HepG2 (cell line): ENCODE results near the gene ITGA7. TPM values are rescaled to one million over a fixed set of nuclear protein-coding genes. Genes with fewer than 3 reads are reported as not detected.

ENCODE experiments used
- ATAC-seq: fragments of 200-7000 bp; cut with Tn5 transposase; 3 replicates; pipeline ENCODE4 v1.9.1; 2020; ENCODE audit warnings: mild to moderate bottlenecking, moderate library complexity
- BruUV-seq: library from RNA; stranded (reverse); fragments of 400-500 nt; replicated peaks from 2 replicates; lab custom pipeline; 2021; lab: Mats Ljungman, UMichigan
- CTCF ChIA-PET: fragments of 300-600 bp; formaldehyde crosslinking; extraction: SDS; loops from one replicate; lab custom pipeline; 2021; ENCODE audit warnings: low total read pairs, inconsistent platforms, low intra/inter-chr PET ratio; lab: Yijun Ruan, JAX
- POLR2A ChIA-PET: fragments of 350-600 bp; sonication (Branson Sonifier 250); formaldehyde crosslinking; loops from one replicate; lab custom pipeline; 2020; ENCODE audit warnings: antibody characterized with exemption, inconsistent platforms; lab: Yijun Ruan, JAX
- DNase-seq: peaks from one replicate; pipeline ENCODE4 v3.0.0-alpha.2; 2015; ENCODE audit warnings: low spot score
- FAIRE-seq: peaks from 3 replicates; lab custom pipeline; 2011; peaks lifted over from hg19 to GRCh38; lab: Jason Lieb, UNC
- H2AFZ ChIP-seq: one replicate; pipeline ENCODE4 v1.6.1; 2011; ENCODE audit warnings: low read length, inconsistent platforms
- H3K27ac ChIP-seq: fragments of 300-600 bp; 3 replicates; pipeline ENCODE4 v1.8.0; 2011; ENCODE audit warnings: mixed run types, mild to moderate bottlenecking, mixed read lengths, low read length, inconsistent platforms; ENCODE audit not compliant: insufficient read depth; ENCODE audit errors: extremely low read length
- H3K27me3 ChIP-seq, 2 experiments: fragments of 200-600 bp in 1 of 2; 2 replicates in 1 of 2; 3 replicates in 1 of 2; pipeline versions ENCODE4 v1.6.0 to v1.8.0; 2011; ENCODE audit warnings: low read length in 2 of 2, mild to moderate bottlenecking in 2 of 2, moderate library complexity in 2 of 2, inconsistent platforms in 1 of 2; ENCODE audit not compliant: insufficient read depth in 2 of 2, control insufficient read depth in 1 of 2
- H3K36me3 ChIP-seq, 2 experiments: fragments of 200-600 bp in 1 of 2; replicated peaks in 1 of 2; 2 replicates in 1 of 2; 3 replicates in 1 of 2; pipeline versions ENCODE4 v1.5.1 to v1.8.0; 2011; ENCODE audit warnings: low read length in 2 of 2, inconsistent platforms in 1 of 2; ENCODE audit not compliant: insufficient read depth in 2 of 2, control insufficient read depth in 1 of 2
- H3K4me1 ChIP-seq: 2 replicates; pipeline ENCODE4 v1.5.1; 2012; ENCODE audit warnings: low read length, inconsistent platforms; ENCODE audit not compliant: insufficient read depth
- H3K4me2 ChIP-seq: 2 replicates; pipeline ENCODE4 v1.6.0; 2011; ENCODE audit warnings: low read depth, low read length, inconsistent platforms
- H3K4me3 ChIP-seq, 3 experiments: fragments of 200-600 bp in 1 of 3; sonication (generic), shearing (Covaris generic) in 1 of 3; replicated peaks in 1 of 3; 2 replicates each; pipeline ENCODE4 v1.5.1; 2011 to 2016; ENCODE audit warnings: low read length in 3 of 3, inconsistent platforms in 2 of 3, low read depth in 2 of 3, mild to moderate bottlenecking in 2 of 3, control low read depth in 1 of 3, mixed read lengths in 1 of 3; ENCODE audit not compliant: insufficient read depth in 1 of 3
- H3K79me2 ChIP-seq: one replicate; pipeline ENCODE4 v1.6.1; 2011; ENCODE audit warnings: low read length, inconsistent platforms; ENCODE audit not compliant: insufficient read depth
- H3K9ac ChIP-seq: 2 replicates; pipeline ENCODE4 v1.6.0; 2011; ENCODE audit warnings: mild to moderate bottlenecking, low read depth, low read length, inconsistent platforms; ENCODE audit not compliant: insufficient read depth
- H3K9me3 ChIP-seq: 2 replicates; pipeline ENCODE4 v1.5.1; 2012; ENCODE audit warnings: mild to moderate bottlenecking, low read length
- H4K20me1 ChIP-seq: 2 replicates; pipeline ENCODE4 v1.6.0; 2011; ENCODE audit warnings: inconsistent platforms, mild to moderate bottlenecking, low read length, moderate library complexity; ENCODE audit not compliant: insufficient read depth
- ATM ChIP-seq: fragments of 450-650 bp; IDR thresholded peaks from 2 replicates; pipeline ENCODE4 v1.7.1; 2017; ENCODE audit warnings: mild to moderate bottlenecking, borderline replicate concordance
- HNF4A ChIP-seq: sonication (generic); formaldehyde crosslinking; IDR thresholded peaks from 2 replicates; pipeline ENCODE4 v1.4.0; 2020; ENCODE audit warnings: missing genetic modification reagents
- HNF4G ChIP-seq, 2 experiments: sonication (generic) in 1 of 2; formaldehyde crosslinking in 1 of 2; IDR thresholded peaks; 2 replicates each; pipeline versions ENCODE4 v1.4.0 to v1.6.1; 2011 to 2020; ENCODE audit warnings: borderline replicate concordance in 2 of 2, low read depth in 2 of 2, mild to moderate bottlenecking in 2 of 2, low read length in 1 of 2, missing genetic modification reagents in 1 of 2, moderate library complexity in 1 of 2
- IRF2 ChIP-seq: IDR thresholded peaks from 2 replicates; pipeline ENCODE4 v1.6.1; 2018; ENCODE audit warnings: missing genetic modification reagents, missing compliant biosample characterization
- KDM2A ChIP-seq: sonication (generic); formaldehyde crosslinking; IDR thresholded peaks from 2 replicates; pipeline ENCODE4 v1.4.0; 2020; ENCODE audit warnings: low read depth, missing genetic modification reagents, borderline replicate concordance
- MTA3 ChIP-seq: sonication (generic); formaldehyde crosslinking; IDR thresholded peaks from 2 replicates; pipeline ENCODE4 v1.4.0; 2020; ENCODE audit warnings: missing genetic modification reagents
- POLR2G ChIP-seq: fragments of 200-400 bp; formaldehyde crosslinking; IDR thresholded peaks from 2 replicates; pipeline ENCODE4 v1.6.1; 2018; ENCODE audit warnings: mild to moderate bottlenecking, low read depth, low read length, moderate library complexity
- TBX2 ChIP-seq: sonication (generic); formaldehyde crosslinking; IDR thresholded peaks from 2 replicates; pipeline ENCODE4 v1.5.0; 2020; ENCODE audit warnings: missing genetic modification reagents, mild to moderate bottlenecking, borderline replicate concordance
- XRCC5 ChIP-seq: fragments of 200-400 bp; formaldehyde crosslinking; optimal IDR thresholded peaks from 2 replicates; pipeline ENCODE3; 2017; ENCODE audit warnings: mild to moderate bottlenecking, low read length
- ZFYVE20 ChIP-seq: sonication (generic); formaldehyde crosslinking; IDR thresholded peaks from 2 replicates; pipeline ENCODE4 v1.8.0; 2023; ENCODE audit warnings: low read depth, mild to moderate bottlenecking, moderate library complexity, missing genetic modification reagents, borderline replicate concordance
- ZGPAT ChIP-seq: IDR thresholded peaks from 2 replicates; pipeline ENCODE4 v1.6.1; 2016; ENCODE audit warnings: mild to moderate bottlenecking
- ZNF30 ChIP-seq: sonication (generic); formaldehyde crosslinking; IDR thresholded peaks from 2 replicates; pipeline ENCODE4 v1.5.0; 2020; ENCODE audit warnings: mild to moderate bottlenecking, missing genetic modification reagents
- ZNF614 ChIP-seq: IDR thresholded peaks from 2 replicates; pipeline ENCODE4 v1.6.1; 2018; ENCODE audit warnings: missing biosample characterization, missing genetic modification reagents, inconsistent platforms, borderline replicate concordance
- ZNF761 ChIP-seq: sonication (generic); formaldehyde crosslinking; conservative IDR thresholded peaks from 2 replicates; pipeline ENCODE4 v1.4.0; 2020; ENCODE audit warnings: mild to moderate bottlenecking, missing genetic modification reagents
- WGBS: methylation state at CpG from one replicate; pipeline ENCODE4 v1.1.6; 2017; ENCODE audit warnings: low lambda C conversion rate; 5-methylcytosine and 5-hydroxymethylcytosine counted together
- in situ Hi-C: cut with HindIII; loops from 2 replicates; pipeline ENCODE4 v1.10.0; 2017; ENCODE audit warnings: low pct_unique_long_range_greater_than_20kb; ENCODE audit not compliant: extremely low pct_ligation_motif_present
- intact Hi-C: fragments of 100-400 bp; cut with micrococcal nuclease; formaldehyde crosslinking; loops from one replicate; pipeline ENCODE4 v1.10.0; 2022; ENCODE audit not compliant: unreplicated experiment
- polyA plus RNA-seq, 8 experiments: library from polyadenylated mRNA; depleted of rRNA in 3 of 8; stranded (reverse) in 7 of 8; unstranded in 1 of 8; fragments of >200 nt; fragmentation: Illumina TruSeq in 4 of 8; extraction: Trizol in 4 of 8; gene quantifications; 2 replicates each; pipeline versions ENCODE4 v1.2.1 to v1.2.3, GENCODE V29; 2011 to 2016; ENCODE audit warnings: low read depth in 4 of 8, missing spikeins in 1 of 8, mixed read lengths in 1 of 8; ENCODE audit not compliant: insufficient read depth in 1 of 8
- total RNA-seq, 5 experiments: library from RNA; depleted of rRNA; stranded (reverse); fragments of >200 nt; fragmentation: Illumina TruSeq; extraction: Trizol; gene quantifications; 2 replicates each; pipeline ENCODE4 v1.2.3, GENCODE V29; 2016; ENCODE audit warnings: low read depth in 1 of 5
- TF ChIP-seq, protein P1 (sequence below): sonication (generic); formaldehyde crosslinking; IDR thresholded peaks from 2 replicates; pipeline ENCODE4 v1.9.0; 2022; ENCODE audit warnings: missing genetic modification reagents, mild to moderate bottlenecking, borderline replicate concordance

Gene ITGA7
- total and polyA plus RNA-seq, 2 of the 13 experiments (the other 11 are each of a cell fraction or from before 2014, with no cell fraction given): 0.65 to 0.75 TPM

GRCh38 chr12:55720894-55721444 lies 13.3 kb upstream of the ITGA7 start (continued):
- 0 out of 2 replicates have a peak, but pooled peaks have one; percentile 36 for TF ChIP-seq ZGPAT (CRISPR knock-in tag)
- TF ChIP-seq ZNF614 (CRISPR knock-in tag): peak; percentile 58; the same call in 1 of the 2 replicates
- TF ChIP-seq ATM: no peak
- peak; percentile 31; the same call in 1 of the 2 replicates for TF ChIP-seq IRF2 (CRISPR knock-in tag)
- TF ChIP-seq ZFYVE20: no peak
- peak; percentile 34; the same call in 1 of the 2 replicates for TF ChIP-seq KDM2A (CRISPR knock-in tag)
- TF ChIP-seq, protein P1, sequence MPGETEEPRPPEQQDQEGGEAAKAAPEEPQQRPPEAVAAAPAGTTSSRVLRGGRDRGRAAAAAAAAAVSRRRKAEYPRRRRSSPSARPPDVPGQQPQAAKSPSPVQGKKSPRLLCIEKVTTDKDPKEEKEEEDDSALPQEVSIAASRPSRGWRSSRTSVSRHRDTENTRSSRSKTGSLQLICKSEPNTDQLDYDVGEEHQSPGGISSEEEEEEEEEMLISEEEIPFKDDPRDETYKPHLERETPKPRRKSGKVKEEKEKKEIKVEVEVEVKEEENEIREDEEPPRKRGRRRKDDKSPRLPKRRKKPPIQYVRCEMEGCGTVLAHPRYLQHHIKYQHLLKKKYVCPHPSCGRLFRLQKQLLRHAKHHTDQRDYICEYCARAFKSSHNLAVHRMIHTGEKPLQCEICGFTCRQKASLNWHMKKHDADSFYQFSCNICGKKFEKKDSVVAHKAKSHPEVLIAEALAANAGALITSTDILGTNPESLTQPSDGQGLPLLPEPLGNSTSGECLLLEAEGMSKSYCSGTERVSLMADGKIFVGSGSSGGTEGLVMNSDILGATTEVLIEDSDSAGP: peak; percentile 54; the same call in 1 of the 2 replicates

- no peak within 1 kb of the TSS for H2AFZ ChIP-seq
- no peaks in the 10 kb centered on the region for H3K27me3 ChIP-seq
- no peaks in the 10 kb centered on the region for H3K9me3 ChIP-seq
- ATAC-seq (peak; percentile 66), DNase-seq (peak; percentile 83), FAIRE-seq (peak; percentile 48)
- in situ Hi-C loops (no loop called here), intact Hi-C loops (loop anchor here (2.0 to 5.0 kb wide), 4 partner anchors 13 to 533 kb away; partner anchors contain the start of gene ITGA7)
- H3K4me2 ChIP-seq: peak within 1 kb of the TSS; percentile 62
- H3K79me2 ChIP-seq: no peaks in the 10 kb centered on the region
- peaks cover 88% of the 10 kb centered on the region for H3K4me1 ChIP-seq
- H3K9ac ChIP-seq: peak within 1 kb of the TSS; percentile 30; the same call in 1 of the 2 replicates
- BruUV-seq: no TSS peak
- POLR2A ChIA-PET: interaction anchor here (0.6 to 5.3 kb wide), 11 partner anchors 9 to 276 kb away, joined by 3 to 38 read pairs (median 5); partner anchors contain the start of genes CD63, DNAJC14, PYM1 and RAB5B
- CTCF ChIA-PET: interaction anchor here (1.9 to 2.5 kb wide), 3 partner anchors 17 to 60 kb away, joined by 6 to 13 read pairs (median 6); a partner anchor contains a TSS
- H3K36me3 ChIP-seq: peaks cover 0 to 8% of the 10 kb centered on the region in 2 experiments; a peak in 3 of 5 replicates
- peak within 1 kb of the TSS; percentile 59 for H3K27ac ChIP-seq
- H3K4me3 ChIP-seq: peak within 1 kb of the TSS; percentile 15 to 46 (median 15); a peak in 5 of 6 replicates
- 0 out of 2 replicates have a peak, but pooled peaks cover 2% of the 10 kb centered on the region for H4K20me1 ChIP-seq
- 25% methylated on average over 6 of the region's 6 CpGs for WGBS
- TF ChIP-seq XRCC5 (peak; percentile 66), ZNF30 (no peak), TBX2 (CRISPR knock-in tag) (peak; percentile 36; the same call in 1 of the 2 replicates), HNF4G (IDR thresholded peaks at IDR 0.05; ENCODE audit: borderline replicate concordance, low read depth, low read length) (peak; percentile 58; the same call in 1 of the 2 replicates), HNF4G (CRISPR knock-in tag; IDR thresholded peaks at IDR 0.05; ENCODE audit: borderline replicate concordance, low read depth) (no peak; the same call in 1 of the 2 replicates), POLR2G (peak; percentile 63; the same call in 1 of the 2 replicates), HNF4A (peak; percentile 73), ZNF761 (CRISPR knock-in tag) (no peak), MTA3 (CRISPR knock-in tag) (no peak)
Measured at GRCh38 chr12:55720071-55720564, 12.4 kb upstream of the ITGA7 start, which contains the start of gene RDH5. Gene RDH5 (plus strand): TSS chr12:55720393. CDS start chr12:55721185, 792 bp downstream.
